OCI-LY3 (cell line): Measurements from ENCODE around the gene WWOX.

ENCODE experiments used
- CTCF ChIP-seq: fragments of 200-600, 300-600 bp; sonication (generic); IDR thresholded peaks from 2 replicates; pipeline ENCODE4 v1.5.1; 2014; ENCODE audit warnings: antibody characterized with exemption, low read length, low read depth
- EZH2phosphoT487 ChIP-seq: fragments of 200-600 bp; shearing (Covaris generic); IDR thresholded peaks from 2 replicates; pipeline ENCODE4 v1.6.1; 2018; ENCODE audit warnings: antibody characterized with exemption, mixed run types, low read depth

GRCh38 chr16:79051313-79051712 is 951.9 kb downstream of the WWOX start:
- TF ChIP-seq CTCF: no peak
- no peak for TF ChIP-seq EZH2phosphoT487
